GOT3 (cell line): ENCODE results near the gene RNF11.
"Not testable (repeated sequence)": the region's sequence is repeated elsewhere in the genome, so short reads cannot be mapped to it uniquely, and the experiment has no call there.

Experiments used
- DNase-seq: peaks from one replicate; lab custom pipeline; 2025; ENCODE audit warnings: mixed read lengths; lab: John Stamatoyannopoulos, UW

RNF11 gene

DNA sequence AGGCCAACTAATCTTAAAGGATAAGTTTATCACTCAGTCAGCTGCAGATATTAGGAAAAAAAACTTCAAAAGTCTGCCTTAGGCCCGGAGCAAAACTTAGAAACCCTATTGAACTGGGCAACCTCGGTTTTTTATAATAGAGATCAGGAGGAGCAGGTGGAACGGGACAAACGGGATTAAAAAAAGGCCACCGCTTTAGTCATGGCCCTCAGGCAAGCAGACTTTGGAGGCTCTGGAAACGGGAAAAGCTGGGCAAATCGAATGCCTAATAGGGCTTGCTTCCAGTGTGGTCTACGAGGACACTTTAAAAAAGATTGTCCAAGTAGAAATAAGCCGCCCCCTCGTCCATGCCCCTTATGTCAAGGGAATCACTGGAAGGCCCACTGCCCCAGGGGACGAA lies 7.6 kb upstream of the RNF11 start:
- not testable (repeated sequence) for DNase-seq

GRCh38 chr1:51230501-51231078 lies 5.5 kb upstream of the RNF11 start:
- DNase-seq: no peak

DNA sequence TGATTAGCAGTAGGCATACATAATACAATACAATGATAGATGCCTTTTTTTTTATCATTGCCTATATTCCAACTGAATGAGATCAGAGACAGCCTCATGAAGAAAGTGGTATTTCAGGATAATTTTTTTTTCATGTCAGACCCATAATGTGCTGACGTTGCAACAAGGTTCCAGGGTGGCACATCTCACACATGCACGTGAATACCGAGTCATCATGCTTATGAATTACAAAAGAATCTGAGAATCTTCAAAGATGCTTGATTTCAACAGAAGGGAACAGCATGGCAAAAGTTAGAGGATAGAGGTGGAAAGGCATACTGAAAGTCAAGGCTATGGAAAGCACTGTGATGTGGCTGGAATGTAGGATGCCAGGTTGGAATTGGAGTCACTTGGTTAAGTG lies 5.0 kb upstream of the RNF11 start:
- DNase-seq: no peak

- no peak for DNase-seq
These were observed 4.2 kb upstream of the RNF11 start for GRCh38 chr1:51231896-51232295.

- not testable (repeated sequence) for DNase-seq
These were observed 1.8 kb upstream of the RNF11 start for GRCh38 chr1:51234236-51234635.

DNA sequence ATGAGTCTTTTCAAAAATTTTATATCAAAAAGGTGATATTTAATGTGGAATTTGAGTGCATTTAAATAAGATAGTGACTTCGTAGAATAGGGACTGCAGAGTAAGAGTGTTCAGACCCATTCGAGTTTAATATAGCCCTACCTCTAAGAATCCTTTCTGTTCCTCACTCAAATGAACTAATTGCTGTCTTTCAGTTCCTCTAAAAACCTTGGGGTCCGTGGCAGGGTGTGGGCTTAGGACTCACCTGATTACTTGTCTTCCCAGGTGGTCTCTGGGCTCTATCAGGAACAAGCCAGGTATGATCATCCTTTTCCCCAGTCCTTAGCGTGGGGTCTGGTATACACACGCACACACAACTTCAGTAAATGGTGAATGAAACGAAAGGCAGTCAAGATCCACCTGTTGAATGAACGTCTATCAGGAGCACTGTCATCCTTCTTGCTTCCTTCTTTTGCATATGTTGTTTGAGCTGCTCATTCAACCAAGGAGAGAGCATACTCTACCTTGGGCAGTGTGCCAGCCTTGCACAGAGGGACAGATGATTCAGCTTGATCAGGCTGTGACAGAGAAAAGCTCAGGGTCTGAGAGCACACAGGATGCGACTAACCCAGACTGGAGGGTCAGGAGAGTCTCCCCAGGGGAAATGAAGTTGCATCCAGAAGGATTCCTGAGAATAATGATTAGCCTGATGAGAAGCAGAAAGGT lies 1.2 kb upstream of the RNF11 start:
- DNase-seq: no peak

GRCh38 chr1:51236531-51237350 lies 668 bp downstream of the RNF11 start:
- no peak for DNase-seq

DNA sequence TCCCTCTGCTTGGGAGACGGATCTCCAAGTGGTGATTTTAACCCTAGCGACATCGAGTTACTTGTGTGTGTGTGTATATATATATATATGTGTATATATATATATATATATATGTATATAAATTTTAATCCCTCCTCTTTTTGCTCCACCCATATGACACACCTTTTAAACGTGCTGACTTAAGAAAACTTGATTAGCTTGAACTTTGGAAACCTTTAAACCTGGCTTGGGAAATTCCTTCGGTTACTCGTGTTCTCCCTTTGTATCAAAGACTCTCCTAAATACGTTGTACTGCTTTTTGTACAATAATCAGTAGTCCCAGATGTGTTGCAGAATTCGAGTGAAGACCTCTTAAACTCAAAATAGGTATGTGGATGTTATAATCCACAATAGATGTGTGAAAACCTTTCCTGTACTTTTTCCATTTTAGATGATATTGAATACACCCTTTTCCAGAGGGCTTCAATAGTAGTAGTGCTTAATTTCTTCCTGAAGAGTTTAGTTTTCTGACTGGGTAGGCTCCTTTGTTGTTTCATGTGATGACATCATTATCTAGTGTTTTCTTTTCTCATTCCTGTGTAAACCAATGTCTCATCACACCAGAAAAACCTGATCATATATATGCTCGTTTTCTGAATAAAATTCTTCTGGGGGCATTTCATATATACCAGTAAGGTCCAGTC lies 1.4 kb downstream of the RNF11 start:
- DNase-seq: no peak

GRCh38 chr1:51238034-51238403 lies 1.9 kb downstream of the RNF11 start:
- no peak for DNase-seq

DNA sequence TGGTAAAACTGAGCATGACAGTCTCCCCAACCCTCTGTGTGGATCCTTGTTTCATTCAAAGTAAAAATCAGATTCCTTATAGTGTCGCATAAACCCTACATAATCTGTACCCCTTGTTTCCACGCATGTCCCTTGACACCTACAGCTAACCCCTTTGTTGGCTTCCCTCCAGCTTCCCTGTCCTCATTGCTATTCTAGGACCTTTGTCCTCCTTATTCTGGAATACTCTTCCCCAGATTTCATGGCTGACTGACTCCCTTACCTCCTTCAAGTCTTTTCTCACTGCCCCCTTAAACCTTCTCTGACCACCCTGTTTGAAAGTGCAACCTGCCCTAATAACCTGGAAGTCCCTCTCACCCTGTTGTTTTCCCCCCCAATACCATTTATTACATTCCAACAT lies 4.0 kb downstream of the RNF11 start:
- DNase-seq: no peak

- DNase-seq: no peak
These were observed 5.0 kb downstream of the RNF11 start for GRCh38 chr1:51241119-51241518.

DNA sequence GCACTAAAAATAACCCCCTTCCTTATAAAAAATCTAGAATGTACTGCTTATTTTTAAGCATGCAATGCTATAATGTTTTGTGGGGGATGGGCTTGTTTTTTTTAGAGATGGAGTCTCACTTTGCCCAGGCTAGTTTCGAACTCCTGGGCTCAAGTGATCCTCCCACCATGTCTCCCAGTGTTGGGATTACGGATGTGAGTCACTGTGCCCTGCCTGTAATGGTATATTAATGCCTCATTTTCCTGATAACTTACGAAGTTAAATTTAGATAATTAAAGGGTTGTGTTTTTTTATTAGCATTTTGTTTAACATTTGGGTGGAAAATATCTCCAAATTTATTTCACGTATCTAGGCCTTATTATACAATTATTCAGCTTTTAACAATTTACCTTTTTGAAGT lies 6.5 kb downstream of the RNF11 start:
- no peak for DNase-seq

- no peak for DNase-seq
These were observed 10.9 kb downstream of the RNF11 start for GRCh38 chr1:51247022-51247421.

- no peak for DNase-seq
These were observed 11.4 kb downstream of the RNF11 start for GRCh38 chr1:51247499-51247898.

- DNase-seq: no peak
These were observed 13.4 kb downstream of the RNF11 start for GRCh38 chr1:51249445-51249844.

DNA sequence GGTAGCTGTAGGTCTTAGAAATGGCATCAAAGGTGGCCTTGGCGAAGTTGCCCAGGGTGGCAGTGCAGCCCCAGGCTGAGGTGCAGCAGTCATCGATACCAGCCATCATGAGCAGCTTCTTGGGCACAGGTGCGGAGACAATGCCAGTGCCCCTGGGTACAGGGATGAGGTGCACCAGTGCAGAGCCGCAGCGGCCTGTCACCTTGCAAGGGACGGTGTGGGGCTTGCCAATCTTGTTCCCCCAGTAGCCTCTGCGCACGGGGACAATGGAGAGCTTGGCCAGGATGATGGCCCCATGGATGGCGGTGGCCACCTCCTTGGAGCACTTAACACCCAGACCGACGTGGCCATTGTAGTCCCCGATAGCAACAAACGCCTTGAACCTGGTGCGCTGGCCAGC lies 14.7 kb downstream of the RNF11 start:
- DNase-seq: not testable (repeated sequence)

GRCh38 chr1:51251165-51251564 lies 15.1 kb downstream of the RNF11 start:
- DNase-seq: not testable (repeated sequence)

- no peak for DNase-seq
These were observed 16.3 kb downstream of the RNF11 start for GRCh38 chr1:51252366-51252765.

DNA sequence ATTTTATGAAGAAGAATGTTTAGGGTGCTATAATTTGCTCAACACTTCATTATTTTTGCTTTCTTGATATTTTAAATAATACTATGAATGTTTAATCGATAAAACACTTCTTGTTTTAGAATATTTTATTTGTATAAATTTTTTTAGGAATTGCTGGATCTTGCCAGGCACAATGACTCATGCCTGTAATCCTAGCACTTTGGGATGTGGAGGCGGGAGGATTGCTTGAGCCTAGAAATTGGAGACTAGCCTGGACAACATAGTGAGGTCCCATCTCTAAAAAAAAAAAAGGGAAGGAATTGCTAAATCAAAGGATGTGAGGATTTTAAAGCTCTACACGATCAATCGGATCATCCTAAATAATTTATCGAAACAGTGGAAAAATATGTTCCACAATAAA lies 17.6 kb downstream of the RNF11 start:
- no peak for DNase-seq

DNA sequence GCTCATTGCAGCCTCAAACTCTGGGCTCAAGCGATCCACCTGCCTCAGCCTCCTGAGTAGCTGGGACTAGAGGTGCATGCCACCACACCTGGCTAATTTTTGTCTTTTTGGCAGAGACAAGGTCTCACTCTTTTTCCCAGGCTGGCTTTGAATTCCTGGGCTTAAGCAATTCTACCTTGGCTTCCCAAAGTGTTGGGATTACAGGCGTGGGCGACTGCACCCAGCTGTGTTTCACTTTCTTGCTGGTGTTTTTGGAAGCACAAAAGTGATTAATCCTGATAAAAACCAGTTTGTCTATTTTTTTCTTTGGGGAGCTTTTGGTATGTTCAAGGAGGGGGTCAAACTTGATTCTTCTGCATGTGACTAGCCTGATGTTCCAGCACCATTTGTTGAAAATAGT lies 19.3 kb downstream of the RNF11 start:
- no peak for DNase-seq

DNA sequence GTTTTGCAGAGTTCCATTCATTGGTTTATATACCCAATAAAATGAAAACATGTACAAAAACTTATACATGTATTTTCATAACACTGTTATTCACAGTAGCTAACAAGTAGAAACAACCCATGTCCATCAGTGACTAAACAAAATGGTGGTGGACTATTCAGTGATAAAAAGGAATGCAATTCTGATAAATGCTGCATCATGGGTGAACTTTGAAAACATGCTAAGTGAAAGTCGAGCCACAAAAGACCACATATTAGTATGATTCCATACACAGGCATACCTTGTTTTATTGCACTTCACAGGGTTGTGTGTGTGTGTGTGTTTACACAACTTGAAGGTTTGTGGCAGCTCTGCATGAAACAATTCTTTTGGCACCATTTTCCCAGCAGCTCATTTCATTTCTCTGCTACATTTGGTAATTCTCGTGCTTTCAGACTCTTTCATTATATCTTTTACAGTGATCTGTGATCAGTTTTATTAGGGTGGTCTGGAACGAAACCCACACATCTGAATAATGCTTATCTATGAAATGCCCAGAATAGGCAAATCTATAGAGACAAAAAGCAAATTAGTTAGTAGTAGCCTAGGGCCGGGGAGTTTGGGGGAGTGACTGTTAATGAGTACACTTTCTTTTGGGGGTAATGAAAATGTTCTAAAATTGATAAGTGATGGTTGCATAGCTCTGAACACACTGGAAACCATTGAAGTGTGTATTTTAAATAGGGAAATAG lies 27.2 kb downstream of the RNF11 start:
- no peak for DNase-seq

- no peak for DNase-seq
These were observed 28.4 kb downstream of the RNF11 start for GRCh38 chr1:51264451-51264850.
